ENCODE results near the gene TICRR.

TICRR gene

DNA sequence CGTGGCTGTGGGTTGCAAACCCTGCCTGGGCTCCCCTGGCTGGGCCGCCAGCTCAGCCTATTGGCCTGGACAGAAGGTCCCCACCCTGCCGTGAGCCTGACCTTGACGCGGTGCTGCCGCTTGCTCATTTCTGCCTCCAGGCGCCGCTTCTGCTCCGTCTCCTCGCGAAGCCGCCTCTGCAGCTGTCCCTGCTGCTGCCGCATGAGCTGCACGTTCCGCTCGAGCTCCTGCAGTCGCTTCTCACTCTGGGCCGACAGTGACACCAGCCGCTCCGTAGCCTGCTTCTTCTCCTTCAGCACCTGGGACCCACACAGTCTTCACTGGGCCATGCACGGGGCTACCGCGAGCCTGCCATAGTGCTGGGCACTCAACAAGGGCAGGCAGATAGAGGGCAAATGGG lies 58.3 kb downstream of the TICRR start:
- H3K9ac ChIP-seq (ENCODE audit: low read length) = no peak overlapping the region
- no peaks in the 10 kb centered on the region for H3K9me3 ChIP-seq (replicated peaks; ENCODE audit: insufficient read depth, low read length)
- DNase-seq = no peak
- no peaks in the 10 kb centered on the region for H3K4me1 ChIP-seq (ENCODE audit: low read length)
- no peak for TF ChIP-seq EZH2 (optimal IDR thresholded peaks at IDR 0.05; ENCODE audit: low read depth, low read length)
- TF ChIP-seq, protein P1, sequence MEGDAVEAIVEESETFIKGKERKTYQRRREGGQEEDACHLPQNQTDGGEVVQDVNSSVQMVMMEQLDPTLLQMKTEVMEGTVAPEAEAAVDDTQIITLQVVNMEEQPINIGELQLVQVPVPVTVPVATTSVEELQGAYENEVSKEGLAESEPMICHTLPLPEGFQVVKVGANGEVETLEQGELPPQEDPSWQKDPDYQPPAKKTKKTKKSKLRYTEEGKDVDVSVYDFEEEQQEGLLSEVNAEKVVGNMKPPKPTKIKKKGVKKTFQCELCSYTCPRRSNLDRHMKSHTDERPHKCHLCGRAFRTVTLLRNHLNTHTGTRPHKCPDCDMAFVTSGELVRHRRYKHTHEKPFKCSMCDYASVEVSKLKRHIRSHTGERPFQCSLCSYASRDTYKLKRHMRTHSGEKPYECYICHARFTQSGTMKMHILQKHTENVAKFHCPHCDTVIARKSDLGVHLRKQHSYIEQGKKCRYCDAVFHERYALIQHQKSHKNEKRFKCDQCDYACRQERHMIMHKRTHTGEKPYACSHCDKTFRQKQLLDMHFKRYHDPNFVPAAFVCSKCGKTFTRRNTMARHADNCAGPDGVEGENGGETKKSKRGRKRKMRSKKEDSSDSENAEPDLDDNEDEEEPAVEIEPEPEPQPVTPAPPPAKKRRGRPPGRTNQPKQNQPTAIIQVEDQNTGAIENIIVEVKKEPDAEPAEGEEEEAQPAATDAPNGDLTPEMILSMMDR (IDR thresholded peaks at IDR 0.05; ENCODE audit: low read length) = no peak
- no peak for TF ChIP-seq EZH2phosphoT487 (IDR thresholded peaks at IDR 0.05; ENCODE audit: low read length)
- H3K27ac ChIP-seq (ENCODE audit: low read length) = no peak overlapping the region
- no peaks in the 10 kb centered on the region for H3F3A ChIP-seq (ENCODE audit: insufficient read depth, low read length)
- H3K4me2 ChIP-seq (ENCODE audit: low read depth, low read length) = no peak overlapping the region
- no peak overlapping the region for H3K4me3 ChIP-seq (ENCODE audit: low read length)
- no peaks in the 10 kb centered on the region for H4K20me1 ChIP-seq (ENCODE audit: insufficient read depth, low read length)
- no peaks in the 10 kb centered on the region for H3K79me2 ChIP-seq (ENCODE audit: low read length)
- no peaks in the 10 kb centered on the region for H3K9me2 ChIP-seq (replicated peaks; ENCODE audit: insufficient read depth, low read length)
- H3K36me3 ChIP-seq (replicated peaks; ENCODE audit: insufficient read depth, low read length) = peaks cover 7% of the 10 kb centered on the region
- H2AFZ ChIP-seq (ENCODE audit: low read length) = no peak overlapping the region
- H3K27me3 ChIP-seq (replicated peaks; ENCODE audit: insufficient read depth, low read length) = no peaks in the 10 kb centered on the region

DNA sequence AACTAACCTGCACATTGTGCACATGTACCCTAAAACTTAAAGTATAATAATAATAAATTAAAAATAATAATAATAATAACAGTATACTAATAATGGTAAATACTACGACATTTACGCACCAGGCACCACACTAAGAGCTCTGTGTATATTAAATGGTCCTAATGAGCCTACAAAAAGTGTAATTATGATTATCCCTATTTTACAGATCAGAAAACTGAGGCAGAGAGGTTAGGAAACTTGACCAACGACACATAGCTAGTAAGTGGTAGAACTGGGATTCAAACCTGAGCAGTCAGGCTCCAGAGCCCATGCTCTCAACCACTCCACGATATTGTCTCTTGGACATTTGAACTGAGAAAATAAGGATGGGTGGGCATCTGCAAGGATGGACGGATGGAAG lies 65.0 kb downstream of the TICRR start:
- H3K27me3 ChIP-seq (replicated peaks; ENCODE audit: insufficient read depth, low read length) = no peaks in the 10 kb centered on the region
- no peaks in the 10 kb centered on the region for H3K9me3 ChIP-seq (replicated peaks; ENCODE audit: insufficient read depth, low read length)
- DNase-seq = no peak
- no peak overlapping the region for H3K4me3 ChIP-seq (ENCODE audit: low read length)
- H2AFZ ChIP-seq (ENCODE audit: low read length) = no peak overlapping the region
- no peaks in the 10 kb centered on the region for H3K36me3 ChIP-seq (replicated peaks; ENCODE audit: insufficient read depth, low read length)
- no peak overlapping the region for H3K9ac ChIP-seq (ENCODE audit: low read length)
- no peaks in the 10 kb centered on the region for H3K79me2 ChIP-seq (ENCODE audit: low read length)
- no peak for TF ChIP-seq EZH2phosphoT487 (IDR thresholded peaks at IDR 0.05; ENCODE audit: low read length)
- TF ChIP-seq EZH2 (optimal IDR thresholded peaks at IDR 0.05; ENCODE audit: low read depth, low read length) = no peak
- TF ChIP-seq, protein P1 (IDR thresholded peaks at IDR 0.05; ENCODE audit: low read length) = no peak
- no peaks in the 10 kb centered on the region for H3F3A ChIP-seq (ENCODE audit: insufficient read depth, low read length)
- H3K27ac ChIP-seq (ENCODE audit: low read length) = no peak overlapping the region
- no peaks in the 10 kb centered on the region for H3K4me1 ChIP-seq (ENCODE audit: low read length)
- H3K9me2 ChIP-seq (replicated peaks; ENCODE audit: insufficient read depth, low read length) = no peaks in the 10 kb centered on the region
- H3K4me2 ChIP-seq (ENCODE audit: low read depth, low read length) = no peak overlapping the region
- H4K20me1 ChIP-seq (ENCODE audit: insufficient read depth, low read length) = no peaks in the 10 kb centered on the region

DNA sequence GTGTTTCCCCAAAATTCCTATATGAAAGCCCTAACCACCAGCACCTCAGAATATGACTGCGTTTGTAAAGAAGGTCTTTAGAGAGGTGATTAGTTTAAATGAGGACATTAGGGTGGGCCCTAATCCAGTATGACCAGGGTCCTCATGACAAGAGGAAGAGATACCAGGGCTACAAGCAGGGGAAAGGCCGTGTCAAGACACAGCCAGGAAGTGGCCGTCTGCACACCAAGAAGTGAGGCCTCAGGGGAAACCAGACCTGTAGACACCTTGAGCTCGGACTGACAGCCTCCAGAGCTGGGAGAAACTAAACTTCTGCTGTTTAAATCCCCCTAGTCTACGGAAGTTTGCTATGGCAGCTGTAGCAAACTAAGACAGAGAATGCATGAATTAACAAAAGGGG lies 65.8 kb downstream of the TICRR start:
- Histone ChIP-seq H4K20me1 (ENCODE audit: insufficient read depth, low read length) (no peaks in the 10 kb centered on the region), H3K4me1 (ENCODE audit: low read length) (no peaks in the 10 kb centered on the region), H3K9me3 (replicated peaks; ENCODE audit: insufficient read depth, low read length) (no peaks in the 10 kb centered on the region), H3K36me3 (replicated peaks; ENCODE audit: insufficient read depth, low read length) (no peaks in the 10 kb centered on the region), H3K9me2 (replicated peaks; ENCODE audit: insufficient read depth, low read length) (no peaks in the 10 kb centered on the region), H3K27ac (ENCODE audit: low read length) (no peak overlapping the region), H3K9ac (ENCODE audit: low read length) (no peak overlapping the region), H2AFZ (ENCODE audit: low read length) (no peak overlapping the region), H3K4me2 (ENCODE audit: low read depth, low read length) (no peak overlapping the region), H3K4me3 (ENCODE audit: low read length) (no peak overlapping the region), H3K27me3 (replicated peaks; ENCODE audit: insufficient read depth, low read length) (no peaks in the 10 kb centered on the region), H3K79me2 (ENCODE audit: low read length) (no peaks in the 10 kb centered on the region), H3F3A (ENCODE audit: insufficient read depth, low read length) (no peaks in the 10 kb centered on the region)
- TF ChIP-seq EZH2phosphoT487 (IDR thresholded peaks at IDR 0.05; ENCODE audit: low read length) = no peak
- TF ChIP-seq, protein P1 (IDR thresholded peaks at IDR 0.05; ENCODE audit: low read length) = no peak
- no peak for TF ChIP-seq EZH2 (optimal IDR thresholded peaks at IDR 0.05; ENCODE audit: low read depth, low read length)
- no peak for DNase-seq
